AG20443 (cell line): ENCODE results near the gene MDK.

Experiments used
- DNase-seq: peaks from one replicate; pipeline ENCODE4 v3.0.0; 2012; ENCODE audit warnings: low spot score, mixed read lengths

The MDK gene

DNA sequence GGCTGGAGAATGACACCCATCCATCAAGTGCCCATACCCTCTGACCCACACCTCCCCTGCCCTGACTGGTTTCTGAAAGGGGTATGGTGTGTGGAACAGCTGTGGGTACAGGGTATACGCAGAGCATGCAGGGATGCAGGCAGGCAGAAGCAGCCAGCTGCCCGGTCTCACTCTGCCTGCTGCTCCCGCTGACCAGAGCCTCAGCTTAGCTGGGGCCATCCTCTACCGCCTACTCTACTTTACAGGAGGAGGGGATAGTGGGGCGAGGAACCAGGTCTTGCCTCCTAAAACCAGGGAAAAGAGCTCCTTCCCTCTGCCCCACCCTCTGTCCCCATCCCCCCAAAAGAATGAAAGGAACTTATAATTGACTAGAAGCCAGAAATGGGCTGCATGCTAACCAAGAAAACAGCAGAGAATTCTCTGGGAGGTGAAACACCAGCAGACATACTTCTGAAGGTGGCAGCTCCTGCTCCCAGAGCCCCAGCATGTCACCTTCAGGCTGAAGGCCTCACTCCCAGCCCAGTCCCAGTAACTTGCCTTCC is 23.1 kb downstream of the MDK start:
- peak; percentile 42 for DNase-seq

- no peak for DNase-seq
Measured at GRCh38 chr11:46407635-46408034, 26.2 kb downstream of the MDK start.

DNA sequence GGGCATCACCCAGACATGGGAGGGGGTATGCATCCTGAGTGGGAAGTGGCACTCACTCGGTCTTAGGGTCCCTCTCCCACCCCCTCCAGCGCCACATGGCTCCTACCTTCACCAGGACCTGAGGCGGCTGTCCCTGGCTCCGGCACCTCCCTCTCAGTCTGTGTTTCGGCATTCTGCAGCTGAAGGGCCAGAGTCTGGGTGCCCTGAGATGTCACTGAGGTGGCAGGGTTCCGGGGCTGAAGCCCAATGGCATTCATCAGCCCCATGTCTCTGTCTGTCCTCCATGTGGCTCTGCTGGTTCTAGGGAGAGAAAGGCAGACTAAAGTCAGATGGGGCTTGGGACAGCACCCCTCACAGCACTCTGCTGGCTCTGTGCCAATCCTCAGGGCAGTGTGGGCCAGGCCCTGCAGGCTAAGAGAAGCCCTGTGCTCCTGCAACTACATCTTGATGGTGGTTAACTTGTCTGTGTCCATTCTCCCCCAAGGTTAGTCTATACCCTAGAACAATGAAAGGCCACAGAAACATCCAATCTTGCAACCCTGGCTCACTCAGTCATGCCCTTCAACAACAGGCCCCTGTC is 27.0 kb downstream of the MDK start:
- no peak for DNase-seq

DNA sequence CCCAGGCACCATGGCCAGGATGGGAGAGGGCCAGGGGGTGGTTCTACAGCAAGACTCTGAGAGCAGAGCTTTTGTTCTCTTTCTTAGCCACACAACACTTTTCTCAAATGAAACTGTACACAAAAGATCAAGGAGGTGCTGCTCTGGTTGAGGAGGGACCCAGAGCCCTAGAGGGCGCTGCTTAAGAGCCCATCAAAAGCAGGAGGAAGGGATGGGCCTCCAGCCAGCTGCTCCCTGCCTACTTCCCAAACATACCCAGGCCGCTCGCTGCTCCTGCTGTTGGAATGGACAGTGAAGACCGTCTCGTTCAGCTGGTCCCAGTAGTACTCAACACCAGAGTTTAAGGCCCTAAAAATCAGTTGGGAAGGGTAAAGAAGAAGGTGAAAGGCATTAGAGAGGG is 28.6 kb downstream of the MDK start:
- DNase-seq, result no peak

DNA sequence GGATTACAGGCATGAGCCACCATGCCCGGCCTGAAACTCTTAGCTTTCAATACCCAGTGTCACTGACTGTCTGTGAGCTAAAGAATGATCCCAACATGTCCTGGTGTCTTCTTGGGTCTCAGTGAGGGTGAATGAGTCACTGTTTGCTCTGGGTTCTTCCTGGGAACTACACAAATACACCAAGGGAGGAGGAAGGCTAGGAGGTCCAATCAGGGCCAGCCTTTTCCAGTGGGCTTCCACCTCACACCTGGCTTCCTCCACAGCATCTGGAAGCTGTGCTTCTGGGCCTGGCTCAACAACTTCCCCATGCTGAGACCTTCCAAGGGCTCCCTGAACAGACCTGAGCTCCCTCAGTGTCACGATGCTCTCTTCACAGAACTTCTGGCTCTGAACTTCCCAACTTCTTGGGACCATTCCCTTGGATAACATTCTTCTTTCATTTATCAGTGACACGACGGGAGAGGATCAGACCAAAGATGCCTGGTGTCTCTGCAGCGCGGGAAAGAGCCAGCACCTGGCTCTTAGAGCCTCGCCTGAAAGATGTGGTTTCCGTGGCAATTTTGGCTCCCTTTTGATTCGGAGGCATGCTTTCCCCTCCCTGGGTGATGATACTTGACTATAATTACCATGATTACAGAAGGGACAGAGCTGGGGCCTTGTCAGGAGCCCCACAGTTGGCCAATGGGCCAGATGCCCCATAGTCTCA is 32.4 kb downstream of the MDK start:
- no peak for DNase-seq

GRCh38 chr11:46414466-46414796 is 33.0 kb downstream of the MDK start:
- DNase-seq, result no peak

GRCh38 chr11:46414879-46415278 is 33.4 kb downstream of the MDK start:
- no peak for DNase-seq

GRCh38 chr11:46417711-46418110 is 36.2 kb downstream of the MDK start:
- DNase-seq, result no peak

DNA sequence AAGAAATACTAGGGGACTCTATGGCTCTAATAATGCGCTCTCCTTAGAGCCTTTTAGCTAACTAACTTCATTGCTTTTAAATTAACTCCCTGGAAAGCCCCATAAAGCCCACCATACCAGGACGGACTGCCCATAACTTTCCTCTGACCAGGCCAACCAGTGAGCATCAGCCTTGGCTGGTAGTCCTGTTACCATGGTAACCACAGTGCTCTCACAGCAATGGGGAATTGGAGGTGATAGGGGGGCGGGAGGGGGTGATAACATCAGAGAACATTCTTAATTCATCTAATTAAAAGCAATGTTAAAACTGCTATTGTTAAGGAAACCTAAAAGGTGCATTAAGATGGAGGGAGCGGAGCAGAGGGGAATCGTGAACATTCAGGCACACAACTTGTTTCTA is 37.3 kb downstream of the MDK start:
- no peak for DNase-seq

DNA sequence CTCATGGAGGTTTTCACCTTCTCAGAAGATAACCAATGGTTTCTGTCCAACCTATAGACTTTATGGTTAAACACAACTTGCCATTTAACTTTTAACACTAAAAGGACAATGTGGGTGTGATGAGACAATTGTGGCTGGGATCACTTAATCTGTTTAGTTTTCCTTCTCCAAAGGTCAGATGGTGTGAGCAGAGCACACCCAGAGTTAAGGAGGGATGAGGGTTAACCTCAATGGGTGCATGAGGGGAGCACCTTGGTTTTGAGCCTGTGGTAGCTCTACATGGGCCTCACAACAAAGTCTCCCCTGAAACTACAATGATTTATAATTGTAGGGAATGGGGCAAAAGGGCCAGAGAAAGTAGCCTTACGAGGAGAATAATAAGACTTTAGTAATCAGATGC is 39.0 kb downstream of the MDK start:
- DNase-seq, result no peak

GRCh38 chr11:46421257-46421880 is 39.9 kb downstream of the MDK start:
- DNase-seq, result no peak

GRCh38 chr11:46422588-46422987 is 41.1 kb downstream of the MDK start:
- DNase-seq, result no peak

GRCh38 chr11:46426233-46426991 is 44.9 kb downstream of the MDK start:
- DNase-seq, result no peak

- DNase-seq, result no peak
Measured at GRCh38 chr11:46427364-46427763, 45.9 kb downstream of the MDK start.

- DNase-seq, result no peak
Measured at GRCh38 chr11:46429717-46430116, 48.2 kb downstream of the MDK start.

DNA sequence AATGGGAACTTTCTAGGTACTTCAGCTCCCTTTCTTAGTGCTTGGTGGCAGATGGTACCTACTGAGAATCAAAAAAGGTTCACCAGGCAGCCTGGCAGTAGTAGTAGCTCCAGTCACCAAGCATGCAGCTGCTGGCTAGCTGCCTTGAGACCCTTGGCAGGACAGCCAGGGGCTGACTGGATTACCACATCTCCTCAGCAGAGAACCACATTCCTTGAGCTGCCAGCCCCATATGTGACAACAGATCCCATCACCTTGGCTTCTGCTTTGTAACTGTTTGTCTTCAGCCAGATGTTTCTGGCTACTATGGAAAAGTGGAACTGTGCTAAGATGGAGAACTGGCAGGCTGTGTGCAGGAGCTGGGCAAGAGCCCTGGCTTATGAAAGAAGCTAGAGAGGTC is 49.7 kb downstream of the MDK start:
- no peak for DNase-seq
